Mononuclear cell (primary cell): Measurements from ENCODE around the gene ZNF26. TPM values are rescaled to one million over a fixed set of nuclear protein-coding genes. Genes with fewer than 3 reads are reported as not detected.
"Not testable (repeated sequence)": the region's sequence is repeated elsewhere in the genome, so short reads cannot be mapped to it uniquely, and the experiment has no call there.

ENCODE experiments used
- H3K27me3 ChIP-seq: 2 replicates; pipeline ENCODE4 v1.6.0; 2011; ENCODE audit warnings: low read length, control low read depth; ENCODE audit not compliant: insufficient read depth
- H3K4me1 ChIP-seq: 2 replicates; pipeline ENCODE4 v1.5.1; 2011; ENCODE audit warnings: mild to moderate bottlenecking, low read length, control low read depth; ENCODE audit not compliant: insufficient read depth
- H3K4me3 ChIP-seq: 2 replicates; pipeline ENCODE4 v1.5.1; 2011; ENCODE audit warnings: mild to moderate bottlenecking, low read length, moderate library complexity
- H3K9me3 ChIP-seq: 2 replicates; pipeline ENCODE4 v1.5.1; 2011; ENCODE audit warnings: low read depth, mild to moderate bottlenecking, control low read depth, low read length
- total RNA-seq: library from RNA; depleted of rRNA; stranded (reverse); fragments of >200 nt; gene quantifications from one replicate; pipeline ENCODE4 v1.2.3, GENCODE V29; 2012

ZNF26 gene, protein sequence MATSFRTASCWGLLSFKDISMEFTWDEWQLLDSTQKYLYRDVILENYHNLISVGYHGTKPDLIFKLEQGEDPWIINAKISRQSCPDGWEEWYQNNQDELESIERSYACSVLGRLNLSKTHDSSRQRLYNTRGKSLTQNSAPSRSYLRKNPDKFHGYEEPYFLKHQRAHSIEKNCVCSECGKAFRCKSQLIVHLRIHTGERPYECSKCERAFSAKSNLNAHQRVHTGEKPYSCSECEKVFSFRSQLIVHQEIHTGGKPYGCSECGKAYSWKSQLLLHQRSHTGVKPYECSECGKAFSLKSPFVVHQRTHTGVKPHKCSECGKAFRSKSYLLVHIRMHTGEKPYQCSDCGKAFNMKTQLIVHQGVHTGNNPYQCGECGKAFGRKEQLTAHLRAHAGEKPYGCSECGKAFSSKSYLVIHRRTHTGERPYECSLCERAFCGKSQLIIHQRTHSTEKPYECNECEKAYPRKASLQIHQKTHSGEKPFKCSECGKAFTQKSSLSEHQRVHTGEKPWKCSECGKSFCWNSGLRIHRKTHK
- 42.8 TPM for total RNA-seq

- H3K9me3 ChIP-seq, result peaks cover 11% of the 10 kb centered on the region
- H3K4me1 ChIP-seq, result peaks cover 25% of the 10 kb centered on the region
- no peaks in the 10 kb centered on the region for H3K27me3 ChIP-seq
- peak within 1 kb of the TSS; percentile 93 for H3K4me3 ChIP-seq
Measured at GRCh38 chr12:132986001-132986884, at the start of gene ZNF26. Gene ZNF26, plus strand, starts transcription at chr12:132986367. Its CDS starts 474 bp downstream, at chr12:132986841.

GRCh38 chr12:132936921-132937320 lies 49.2 kb upstream of the ZNF26 start:
- H3K9me3 ChIP-seq, result peaks cover 46% of the 10 kb centered on the region
- not testable (repeated sequence) for H3K27me3 ChIP-seq, H3K4me3 ChIP-seq, H3K4me1 ChIP-seq

DNA sequence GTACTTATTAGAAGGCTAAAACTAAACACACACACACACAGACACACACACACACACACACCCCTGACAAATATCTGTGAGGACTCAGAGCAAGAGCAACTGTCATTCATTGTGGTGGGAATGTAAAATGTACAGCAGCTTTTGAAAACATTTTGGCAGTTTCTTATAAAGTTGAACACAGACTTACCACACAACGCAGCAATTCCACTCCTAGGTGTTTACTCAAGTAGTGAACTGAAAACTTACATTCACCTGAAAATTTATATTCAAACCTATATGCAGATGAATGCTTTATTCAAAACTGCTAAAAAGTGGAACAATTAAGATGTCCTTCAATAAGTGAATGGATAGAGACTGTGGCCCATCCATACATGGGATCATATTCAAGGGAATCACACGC lies 48.7 kb upstream of the ZNF26 start:
- Histone ChIP-seq H3K9me3 (peaks cover 46% of the 10 kb centered on the region), H3K27me3 (no peaks in the 10 kb centered on the region), H3K4me1 (no peaks in the 10 kb centered on the region), H3K4me3 (no peak overlapping the region)

DNA sequence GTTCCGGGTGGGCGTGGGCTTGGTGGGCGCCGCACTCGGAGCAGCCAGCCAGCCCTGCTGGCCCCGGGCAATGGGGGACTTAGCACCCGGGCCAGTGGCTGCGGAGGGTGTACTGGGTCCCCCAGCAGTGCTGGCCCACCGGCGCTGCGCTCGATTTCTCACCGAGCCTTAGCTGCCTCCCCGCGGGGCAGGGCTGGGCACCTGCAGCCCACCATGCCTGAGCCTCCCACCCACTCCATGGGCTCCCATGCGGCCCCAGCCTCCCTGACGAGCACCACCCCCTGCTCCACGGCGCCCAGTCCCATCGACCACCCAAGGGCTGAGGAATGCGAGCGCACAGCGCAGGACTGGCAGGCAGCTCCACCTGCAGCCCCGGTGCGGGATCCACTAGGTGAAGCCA lies 47.4 kb upstream of the ZNF26 start:
- H3K9me3 ChIP-seq, result peaks cover 41% of the 10 kb centered on the region
- H3K4me1 ChIP-seq, H3K4me3 ChIP-seq, H3K27me3 ChIP-seq: not testable (repeated sequence)

- Histone ChIP-seq H3K4me1 (no peaks in the 10 kb centered on the region), H3K4me3 (no peak overlapping the region), H3K9me3 (peaks cover 40% of the 10 kb centered on the region), H3K27me3 (no peaks in the 10 kb centered on the region)
Measured at GRCh38 chr12:132940071-132940719, 46.0 kb upstream of the ZNF26 start.

DNA sequence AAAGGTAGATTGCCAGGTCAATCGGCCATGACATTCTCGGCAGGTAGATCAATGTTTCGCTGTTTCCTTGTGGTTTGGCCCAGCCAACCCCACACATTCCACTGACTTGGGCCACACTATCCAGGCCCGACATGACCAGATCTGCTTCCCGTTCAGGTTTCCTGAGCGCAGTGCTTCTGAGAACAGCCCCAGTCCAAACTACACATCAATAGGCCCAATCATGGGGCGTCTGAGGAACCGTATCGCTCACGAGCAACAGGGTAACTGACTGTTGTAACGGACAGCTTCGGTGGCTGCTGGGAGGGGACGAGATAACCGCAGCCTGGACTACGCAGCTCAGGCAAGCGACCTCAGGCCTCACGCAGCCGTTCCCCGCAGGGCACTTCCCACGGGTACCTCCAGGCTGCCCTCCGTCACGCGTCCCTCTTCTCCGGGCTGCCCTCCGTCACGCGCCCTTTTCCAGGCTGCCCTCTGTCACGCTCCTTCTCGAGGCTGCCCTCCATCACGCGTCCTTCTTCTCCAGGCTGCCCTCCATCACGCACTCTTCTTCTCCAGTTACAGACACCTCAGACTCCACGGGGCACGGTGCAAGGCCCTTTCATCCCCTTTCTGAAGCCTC lies 44.7 kb upstream of the ZNF26 start:
- Histone ChIP-seq H3K9me3 (peaks cover 44% of the 10 kb centered on the region), H3K27me3 (no peaks in the 10 kb centered on the region), H3K4me1 (no peaks in the 10 kb centered on the region), H3K4me3 (no peak overlapping the region)

DNA sequence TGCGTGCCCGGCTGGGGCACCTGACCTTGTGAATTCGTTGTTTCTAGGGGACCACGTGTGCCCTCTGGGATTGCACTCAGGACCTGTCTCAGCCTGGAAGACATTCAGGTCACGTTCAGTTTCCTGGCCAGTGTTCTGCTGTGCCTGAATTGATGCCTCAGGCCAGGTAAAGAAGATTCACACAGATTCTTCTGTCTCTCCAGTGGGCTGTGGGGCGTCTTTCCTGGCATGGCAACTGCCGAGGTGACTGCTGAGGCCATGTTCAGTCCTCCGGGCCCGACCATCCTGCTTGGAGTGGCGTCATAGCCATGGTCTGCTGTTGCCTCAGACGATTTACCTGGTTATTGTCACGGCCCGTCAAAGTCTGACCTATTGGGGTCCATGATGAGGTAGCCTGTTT lies 43.6 kb upstream of the ZNF26 start:
- Histone ChIP-seq H3K4me3 (no peak overlapping the region), H3K4me1 (no peaks in the 10 kb centered on the region), H3K27me3 (no peaks in the 10 kb centered on the region), H3K9me3 (peaks cover 35% of the 10 kb centered on the region)

GRCh38 chr12:132945806-132946205 lies 40.4 kb upstream of the ZNF26 start:
- Histone ChIP-seq H3K9me3 (peaks cover 37% of the 10 kb centered on the region), H3K4me3 (no peak overlapping the region), H3K27me3 (no peaks in the 10 kb centered on the region), H3K4me1 (no peaks in the 10 kb centered on the region)

- Histone ChIP-seq H3K9me3 (peaks cover 42% of the 10 kb centered on the region), H3K4me1 (no peaks in the 10 kb centered on the region), H3K4me3 (no peak overlapping the region), H3K27me3 (no peaks in the 10 kb centered on the region)
Measured at GRCh38 chr12:132946246-132946820, 39.8 kb upstream of the ZNF26 start.

GRCh38 chr12:132948146-132949066 lies 37.8 kb upstream of the ZNF26 start:
- no peaks in the 10 kb centered on the region for H3K27me3 ChIP-seq
- H3K9me3 ChIP-seq, result peaks cover 38% of the 10 kb centered on the region
- H3K4me1 ChIP-seq, result no peaks in the 10 kb centered on the region
- H3K4me3 ChIP-seq, result no peak overlapping the region

DNA sequence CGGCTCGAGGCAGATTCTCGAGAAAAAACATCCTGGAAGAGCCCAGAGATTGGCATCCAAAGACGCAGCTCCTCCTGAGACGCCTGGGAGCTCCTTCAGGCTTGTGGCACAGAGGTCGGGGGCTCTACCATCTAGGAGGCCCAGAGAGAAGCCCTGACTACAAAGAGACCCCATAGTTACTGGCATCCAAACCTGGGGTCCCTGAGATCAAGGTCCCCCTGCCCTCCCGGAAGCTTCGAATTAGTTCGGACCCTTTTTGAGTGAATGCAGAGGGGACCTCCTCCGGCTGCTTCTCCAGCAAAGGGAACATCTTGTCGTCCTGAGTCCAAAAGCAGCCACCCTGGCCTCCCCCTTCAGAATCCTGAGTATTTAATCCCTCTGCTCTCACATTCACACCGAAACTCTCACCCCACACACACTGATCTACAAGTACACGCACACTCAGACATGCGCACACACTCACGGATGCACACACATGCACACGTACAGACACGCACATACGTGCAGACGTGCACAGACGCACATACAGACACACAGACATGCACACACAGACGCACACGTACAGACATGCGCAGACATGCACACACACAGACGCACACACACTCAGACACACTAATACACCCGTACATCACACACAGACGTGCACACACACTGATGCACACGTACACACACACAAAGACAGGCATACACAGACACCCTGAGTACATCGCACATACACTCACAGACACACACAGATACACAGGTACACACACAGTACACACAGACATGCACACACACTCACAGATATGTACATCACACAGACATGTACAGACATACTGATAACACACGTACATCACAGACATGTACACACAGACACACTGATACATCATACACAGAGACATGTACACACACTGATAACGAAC lies 36.0 kb upstream of the ZNF26 start:
- Histone ChIP-seq H3K4me3 (no peak overlapping the region), H3K4me1 (peaks cover 4% of the 10 kb centered on the region), H3K9me3 (peaks cover 28% of the 10 kb centered on the region), H3K27me3 (no peaks in the 10 kb centered on the region)

GRCh38 chr12:132950844-132951535 lies 35.2 kb upstream of the ZNF26 start:
- Histone ChIP-seq H3K27me3 (no peaks in the 10 kb centered on the region), H3K4me3 (no peak overlapping the region), H3K9me3 (peaks cover 20% of the 10 kb centered on the region), H3K4me1 (peaks cover 8% of the 10 kb centered on the region)
